HEK293 (cell line): ENCODE data around the gene WWOX.

Experiments used
- CTCF ChIA-PET: fragments of 350-600 bp; formaldehyde crosslinking; extraction: SDS; loops from one replicate; lab custom pipeline; 2021; ENCODE audit warnings: antibody characterized with exemption; lab: Yijun Ruan, JAX
- POLR2A ChIA-PET: fragments of 300-600 bp; formaldehyde crosslinking; extraction: SDS; loops from one replicate; lab custom pipeline; 2020; ENCODE audit warnings: antibody characterized with exemption, inconsistent platforms; lab: Yijun Ruan, JAX
- H3K27ac ChIP-seq: fragments of 200-500 bp; sonication (Bioruptor generic); 2 replicates; pipeline ENCODE4 v1.5.1; 2014; ENCODE audit warnings: low read depth, low read length, control low read depth, inconsistent platforms; ENCODE audit errors: extremely low read depth
- H3K36me3 ChIP-seq, 2 experiments: fragments of 200-500 bp in 1 of 2; sonication (Bioruptor generic) in 1 of 2; 1 replicate in 1 of 2; 2 replicates in 1 of 2; pipeline ENCODE4 v1.5.1; 2014 to 2017; ENCODE audit warnings: inconsistent platforms in 2 of 2, low read length in 2 of 2; ENCODE audit not compliant: control insufficient read depth in 2 of 2, insufficient read depth in 1 of 2
- H3K4me1 ChIP-seq: fragments of 200-500 bp; sonication (Bioruptor generic); 2 replicates; pipeline ENCODE4 v1.5.1; 2014; ENCODE audit warnings: mild to moderate bottlenecking, low read length, inconsistent platforms; ENCODE audit not compliant: control insufficient read depth, insufficient read depth
- H3K4me3 ChIP-seq: 2 replicates; pipeline ENCODE4 v1.5.1; 2011; ENCODE audit warnings: low read depth, mild to moderate bottlenecking, control low read depth, low read length, moderate library complexity
- H3K9me3 ChIP-seq: fragments of 200-500 bp; sonication (Bioruptor generic); 2 replicates; pipeline ENCODE4 v1.5.1; 2014; ENCODE audit warnings: low read depth, low read length, inconsistent platforms; ENCODE audit not compliant: control insufficient read depth, insufficient read depth
- ATF2 ChIP-seq: fragments of 450-650 bp; formaldehyde crosslinking; IDR thresholded peaks from 2 replicates; pipeline ENCODE4 v1.5.1; 2016; ENCODE audit warnings: missing biosample characterization, missing genetic modification characterization, low read depth
- GFI1B ChIP-seq: fragments of 450-650 bp; formaldehyde crosslinking; IDR thresholded peaks from 2 replicates; pipeline ENCODE4 v1.5.1; 2016; ENCODE audit warnings: missing biosample characterization, missing genetic modification characterization
- GLIS2 ChIP-seq: fragments of 450-650 bp; formaldehyde crosslinking; IDR thresholded peaks from 2 replicates; pipeline ENCODE4 v1.5.1; 2016; ENCODE audit warnings: missing biosample characterization, missing genetic modification characterization
- HOXA7 ChIP-seq: sonication (generic); formaldehyde crosslinking; IDR thresholded peaks from 2 replicates; pipeline ENCODE4 v1.8.1; 2022; ENCODE audit warnings: missing genetic modification reagents, borderline replicate concordance
- HOXD13 ChIP-seq: sonication (generic); formaldehyde crosslinking; IDR thresholded peaks from 2 replicates; pipeline ENCODE4 v1.8.0; 2022; ENCODE audit warnings: missing genetic modification reagents, borderline replicate concordance
- KLF17 ChIP-seq: fragments of 450-650 bp; formaldehyde crosslinking; IDR thresholded peaks from 2 replicates; pipeline ENCODE4 v1.5.1; 2016; ENCODE audit warnings: missing biosample characterization, missing genetic modification characterization
- OSR2 ChIP-seq: fragments of 450-650 bp; formaldehyde crosslinking; IDR thresholded peaks from 2 replicates; pipeline ENCODE4 v1.5.1; 2016; ENCODE audit warnings: missing biosample characterization, missing genetic modification characterization
- PRDM10 ChIP-seq: fragments of 450-650 bp; formaldehyde crosslinking; IDR thresholded peaks from 2 replicates; pipeline ENCODE4 v1.5.1; 2016; ENCODE audit warnings: missing biosample characterization, missing genetic modification characterization
- PRDM2 ChIP-seq: fragments of 450-650 bp; formaldehyde crosslinking; IDR thresholded peaks from 2 replicates; pipeline ENCODE4 v1.5.1; 2016; ENCODE audit warnings: missing biosample characterization, missing genetic modification characterization, borderline replicate concordance
- SCRT1 ChIP-seq: fragments of 450-650 bp; formaldehyde crosslinking; IDR thresholded peaks from 2 replicates; pipeline ENCODE4 v1.5.1; 2016; ENCODE audit warnings: missing biosample characterization, missing genetic modification characterization, borderline replicate concordance
- ZBTB1 ChIP-seq: fragments of 450-650 bp; formaldehyde crosslinking; IDR thresholded peaks from 2 replicates; pipeline ENCODE4 v1.5.1; 2016; ENCODE audit warnings: missing biosample characterization, missing genetic modification characterization
- ZNF19 ChIP-seq: fragments of 450-650 bp; formaldehyde crosslinking; IDR thresholded peaks from 2 replicates; pipeline ENCODE4; 2016; ENCODE audit warnings: missing biosample characterization, missing genetic modification characterization, low read depth
- ZNF214 ChIP-seq: fragments of 450-650 bp; formaldehyde crosslinking; IDR thresholded peaks from 2 replicates; pipeline ENCODE4 v1.5.1; 2017; ENCODE audit warnings: missing biosample characterization, mild to moderate bottlenecking, missing genetic modification characterization, borderline replicate concordance
- ZNF239 ChIP-seq: fragments of 450-650 bp; formaldehyde crosslinking; IDR thresholded peaks from 2 replicates; pipeline ENCODE4 v1.5.1; 2016; ENCODE audit warnings: missing biosample characterization, missing genetic modification characterization
- ZNF26 ChIP-seq: fragments of 450-650 bp; formaldehyde crosslinking; IDR thresholded peaks from 2 replicates; pipeline ENCODE4 v1.5.1; 2016; ENCODE audit warnings: missing biosample characterization, missing genetic modification characterization
- ZNF37A ChIP-seq: fragments of 450-650 bp; IDR thresholded peaks from 2 replicates; pipeline ENCODE4 v1.5.1; 2018; ENCODE audit warnings: missing biosample characterization, missing genetic modification characterization
- ZNF473 ChIP-seq: fragments of 450-650 bp; formaldehyde crosslinking; IDR thresholded peaks from 2 replicates; pipeline ENCODE4 v1.5.1; 2017; ENCODE audit warnings: missing biosample characterization, missing genetic modification characterization
- ZNF521 ChIP-seq: fragments of 450-650 bp; formaldehyde crosslinking; IDR thresholded peaks from 2 replicates; pipeline ENCODE4 v1.5.1; 2017; ENCODE audit warnings: missing biosample characterization, mild to moderate bottlenecking, missing genetic modification characterization
- ZNF658 ChIP-seq: fragments of 450-650 bp; formaldehyde crosslinking; IDR thresholded peaks from 2 replicates; pipeline ENCODE4; 2016; ENCODE audit warnings: missing biosample characterization, missing genetic modification characterization
- ZNF76 ChIP-seq: fragments of 450-650 bp; formaldehyde crosslinking; IDR thresholded peaks from 2 replicates; pipeline ENCODE4; 2016; ENCODE audit warnings: low read depth, missing biosample characterization, missing genetic modification characterization, borderline replicate concordance
- TF ChIP-seq, protein P1 (sequence below): fragments of 450-650 bp; formaldehyde crosslinking; IDR thresholded peaks from 2 replicates; pipeline ENCODE4 v1.5.1; 2016; ENCODE audit warnings: missing biosample characterization, missing genetic modification characterization

WWOX gene

DNA sequence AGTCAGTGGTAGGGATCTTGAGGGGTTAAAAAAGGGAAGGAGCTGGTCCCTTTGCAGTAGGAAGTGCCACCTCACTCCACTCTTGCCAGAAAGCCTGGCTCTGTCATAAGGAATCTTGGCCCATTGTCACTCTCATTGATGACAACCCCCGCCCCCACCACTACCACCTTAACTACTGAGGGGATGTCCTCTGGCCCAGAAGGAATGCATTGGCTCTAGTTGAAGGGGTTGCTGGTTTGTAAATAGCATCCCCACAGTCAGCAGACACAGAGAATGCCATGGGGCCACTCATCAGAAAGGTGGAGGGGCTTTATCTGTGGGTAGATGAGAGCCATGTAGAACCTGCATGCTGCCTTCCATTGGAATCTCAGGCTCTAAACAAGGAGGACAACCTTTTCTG is 316.2 kb downstream of the WWOX start (continued):
- TF ChIP-seq PRDM2, result no peak
- no peak for TF ChIP-seq ZNF658 (tag by site-specific recombination)
- no peak for TF ChIP-seq ZNF214 (tag by site-specific recombination)
- TF ChIP-seq, protein P1, sequence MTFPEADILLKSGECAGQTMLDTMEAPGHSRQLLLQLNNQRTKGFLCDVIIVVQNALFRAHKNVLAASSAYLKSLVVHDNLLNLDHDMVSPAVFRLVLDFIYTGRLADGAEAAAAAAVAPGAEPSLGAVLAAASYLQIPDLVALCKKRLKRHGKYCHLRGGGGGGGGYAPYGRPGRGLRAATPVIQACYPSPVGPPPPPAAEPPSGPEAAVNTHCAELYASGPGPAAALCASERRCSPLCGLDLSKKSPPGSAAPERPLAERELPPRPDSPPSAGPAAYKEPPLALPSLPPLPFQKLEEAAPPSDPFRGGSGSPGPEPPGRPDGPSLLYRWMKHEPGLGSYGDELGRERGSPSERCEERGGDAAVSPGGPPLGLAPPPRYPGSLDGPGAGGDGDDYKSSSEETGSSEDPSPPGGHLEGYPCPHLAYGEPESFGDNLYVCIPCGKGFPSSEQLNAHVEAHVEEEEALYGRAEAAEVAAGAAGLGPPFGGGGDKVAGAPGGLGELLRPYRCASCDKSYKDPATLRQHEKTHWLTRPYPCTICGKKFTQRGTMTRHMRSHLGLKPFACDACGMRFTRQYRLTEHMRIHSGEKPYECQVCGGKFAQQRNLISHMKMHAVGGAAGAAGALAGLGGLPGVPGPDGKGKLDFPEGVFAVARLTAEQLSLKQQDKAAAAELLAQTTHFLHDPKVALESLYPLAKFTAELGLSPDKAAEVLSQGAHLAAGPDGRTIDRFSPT, result no peak

GRCh38 chr16:78416400-78416799 is 316.9 kb downstream of the WWOX start:
- ChIA-PET POLR2A (no interaction called here), CTCF (no interaction called here)
- H3K9me3 ChIP-seq, result no peaks in the 10 kb centered on the region
- TF ChIP-seq ZNF19 (tag by site-specific recombination) (no peak), GLIS2 (tag by site-specific recombination) (no peak), ZNF37A (tag by site-specific recombination) (no peak), ZNF76 (no peak), PRDM10 (tag by site-specific recombination) (no peak), ZNF239 (tag by site-specific recombination) (no peak), ZNF473 (no peak), HOXA7 (CRISPR knock-in tag) (no peak), OSR2 (tag by site-specific recombination) (no peak), SCRT1 (tag by site-specific recombination) (no peak), KLF17 (tag by site-specific recombination) (no peak), ZNF26 (tag by site-specific recombination) (no peak), GFI1B (tag by site-specific recombination) (no peak), HOXD13 (no peak), ATF2 (tag by site-specific recombination) (no peak), ZNF521 (tag by site-specific recombination) (no peak), ZBTB1 (tag by site-specific recombination) (no peak)
- TF ChIP-seq, all 188 proteins: peak for 0
- Histone ChIP-seq H3K4me3 (no peak overlapping the region), H3K4me1 (no peaks in the 10 kb centered on the region), H3K27ac (no peak overlapping the region), H3K36me3 (no peaks in the 10 kb centered on the region)
